DND-41 (cell line): ENCODE measurements around the gene DENND1A.

Experiments used
- ATAC-seq: fragments of 200-7000 bp; cut with Tn5 transposase; 3 replicates; pipeline ENCODE4 v1.9.1; 2021; ENCODE audit warnings: low read depth; ENCODE audit not compliant: insufficient read depth
- DNase-seq: peaks from one replicate; pipeline ENCODE4 v3.0.0-alpha.2; 2020
- H2AFZ ChIP-seq: 2 replicates; pipeline ENCODE4 v1.6.0; 2012; ENCODE audit warnings: low read depth, low read length
- H3K27ac ChIP-seq: 2 replicates; pipeline ENCODE4 v1.5.1; 2012; ENCODE audit warnings: low read length, inconsistent platforms
- H3K27me3 ChIP-seq: fragments of 200-600 bp; sonication (generic); 2 replicates; pipeline ENCODE4 v1.6.0; 2012; ENCODE audit warnings: low read length, mild to moderate bottlenecking, inconsistent platforms; ENCODE audit not compliant: insufficient read depth, poor library complexity
- H3K36me3 ChIP-seq: 2 replicates; pipeline ENCODE4 v1.5.1; 2012; ENCODE audit warnings: low read length, inconsistent platforms; ENCODE audit not compliant: insufficient read depth
- H3K4me1 ChIP-seq: 2 replicates; pipeline ENCODE4 v1.5.1; 2012; ENCODE audit warnings: mild to moderate bottlenecking, low read length; ENCODE audit not compliant: insufficient read depth
- H3K4me2 ChIP-seq: 2 replicates; pipeline ENCODE4 v1.6.0; 2012; ENCODE audit warnings: mild to moderate bottlenecking, moderate library complexity, low read length, inconsistent platforms; ENCODE audit not compliant: insufficient read depth
- H3K4me3 ChIP-seq, 2 experiments: fragments of 200-600 bp in 1 of 2; shearing (Covaris generic) in 1 of 2; 2 replicates each; pipeline ENCODE4 v1.5.1; 2012 to 2016; ENCODE audit warnings: inconsistent platforms in 2 of 2, low read length in 2 of 2, mild to moderate bottlenecking in 2 of 2, low read depth in 1 of 2, moderate library complexity in 1 of 2
- H3K79me2 ChIP-seq: 2 replicates; pipeline ENCODE4 v1.6.0; 2012; ENCODE audit warnings: low read length, inconsistent platforms; ENCODE audit not compliant: insufficient read depth
- H3K9ac ChIP-seq: 2 replicates; pipeline ENCODE4 v1.6.0; 2012; ENCODE audit warnings: low read depth, mild to moderate bottlenecking, inconsistent platforms, low read length, moderate library complexity
- H3K9me3 ChIP-seq: 2 replicates; pipeline ENCODE4 v1.5.1; 2012; ENCODE audit warnings: low read length, moderate library complexity, mild to moderate bottlenecking, inconsistent platforms; ENCODE audit not compliant: insufficient read depth, severe bottlenecking
- H4K20me1 ChIP-seq: 2 replicates; pipeline ENCODE4 v1.6.0; 2012; ENCODE audit warnings: low read length; ENCODE audit not compliant: insufficient read depth
- EZH2 ChIP-seq: IDR thresholded peaks from 3 replicates; pipeline ENCODE4 v1.6.1; 2012; ENCODE audit warnings: borderline replicate concordance, low read depth, mild to moderate bottlenecking, moderate library complexity, low read length, inconsistent platforms; ENCODE audit not compliant: severe bottlenecking
- TF ChIP-seq, protein P1 (sequence below): IDR thresholded peaks from 2 replicates; pipeline ENCODE4 v1.5.1; 2012; ENCODE audit warnings: borderline replicate concordance, low read length, moderate library complexity, mild to moderate bottlenecking; ENCODE audit not compliant: poor library complexity, severe bottlenecking; ENCODE audit errors: extremely low read depth

The DENND1A gene

GRCh38 chr9:123684393-123685149, 245.4 kb downstream of the DENND1A start:
- H3K4me2 ChIP-seq, result no peak overlapping the region

DNA sequence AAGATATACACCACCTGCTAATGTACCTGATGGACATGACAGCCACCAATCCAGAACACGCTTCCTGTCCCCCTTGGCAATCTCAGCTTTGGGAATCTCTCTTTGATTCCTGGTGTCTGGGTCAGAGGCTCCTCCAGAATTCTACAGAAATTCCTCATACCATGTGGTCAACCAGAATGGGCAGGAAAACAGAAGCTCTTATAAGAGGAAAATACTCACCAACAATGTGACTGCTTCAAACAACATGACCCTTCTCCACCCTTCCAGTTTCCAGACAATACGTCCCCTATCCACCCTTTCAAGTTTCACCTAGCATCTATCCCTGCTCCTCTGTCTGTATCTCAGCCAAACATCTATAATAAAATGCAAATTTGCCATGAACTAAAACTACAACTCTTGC, 247.2 kb downstream of the DENND1A start:
- H4K20me1 ChIP-seq, result no peaks in the 10 kb centered on the region
- H3K27ac ChIP-seq, result no peak overlapping the region
- TF ChIP-seq, protein P1, sequence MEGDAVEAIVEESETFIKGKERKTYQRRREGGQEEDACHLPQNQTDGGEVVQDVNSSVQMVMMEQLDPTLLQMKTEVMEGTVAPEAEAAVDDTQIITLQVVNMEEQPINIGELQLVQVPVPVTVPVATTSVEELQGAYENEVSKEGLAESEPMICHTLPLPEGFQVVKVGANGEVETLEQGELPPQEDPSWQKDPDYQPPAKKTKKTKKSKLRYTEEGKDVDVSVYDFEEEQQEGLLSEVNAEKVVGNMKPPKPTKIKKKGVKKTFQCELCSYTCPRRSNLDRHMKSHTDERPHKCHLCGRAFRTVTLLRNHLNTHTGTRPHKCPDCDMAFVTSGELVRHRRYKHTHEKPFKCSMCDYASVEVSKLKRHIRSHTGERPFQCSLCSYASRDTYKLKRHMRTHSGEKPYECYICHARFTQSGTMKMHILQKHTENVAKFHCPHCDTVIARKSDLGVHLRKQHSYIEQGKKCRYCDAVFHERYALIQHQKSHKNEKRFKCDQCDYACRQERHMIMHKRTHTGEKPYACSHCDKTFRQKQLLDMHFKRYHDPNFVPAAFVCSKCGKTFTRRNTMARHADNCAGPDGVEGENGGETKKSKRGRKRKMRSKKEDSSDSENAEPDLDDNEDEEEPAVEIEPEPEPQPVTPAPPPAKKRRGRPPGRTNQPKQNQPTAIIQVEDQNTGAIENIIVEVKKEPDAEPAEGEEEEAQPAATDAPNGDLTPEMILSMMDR, result no peak
- no peak for TF ChIP-seq EZH2
- H3K4me1 ChIP-seq, result no peaks in the 10 kb centered on the region
- no peaks in the 10 kb centered on the region for H3K36me3 ChIP-seq
- H3K9me3 ChIP-seq, result no peaks in the 10 kb centered on the region
- no peak for DNase-seq
- no peaks in the 10 kb centered on the region for H3K79me2 ChIP-seq
- no peak overlapping the region for H3K4me3 ChIP-seq
- H3K9ac ChIP-seq, result no peak overlapping the region
- no peak for ATAC-seq
- H3K4me2 ChIP-seq, result no peak overlapping the region
- no peaks in the 10 kb centered on the region for H3K27me3 ChIP-seq
- H2AFZ ChIP-seq, result no peak overlapping the region

More at GRCh38 chr9:123684393-123685149, 245.4 kb downstream of the DENND1A start:
- no peaks in the 10 kb centered on the region for H3K36me3 ChIP-seq
- ATAC-seq (no peak; the same call in 2 of the 3 replicates), DNase-seq (no peak)
- no peaks in the 10 kb centered on the region for H3K27me3 ChIP-seq
- H3K4me3 ChIP-seq, result no peak overlapping the region
- no peak overlapping the region for H2AFZ ChIP-seq
- TF ChIP-seq EZH2, result no peak
- TF ChIP-seq, protein P1, result no peak
- H4K20me1 ChIP-seq, result no peaks in the 10 kb centered on the region
- H3K27ac ChIP-seq, result no peak overlapping the region
- no peak overlapping the region for H3K9ac ChIP-seq
- H3K79me2 ChIP-seq, result no peaks in the 10 kb centered on the region
- H3K4me1 ChIP-seq, result no peaks in the 10 kb centered on the region
- no peaks in the 10 kb centered on the region for H3K9me3 ChIP-seq

GRCh38 chr9:123680352-123680751, 249.6 kb downstream of the DENND1A start:
- H3K27me3 ChIP-seq, result no peaks in the 10 kb centered on the region
- no peak overlapping the region for H2AFZ ChIP-seq
- no peak overlapping the region for H3K27ac ChIP-seq
- H4K20me1 ChIP-seq, result no peaks in the 10 kb centered on the region
- no peak overlapping the region for H3K9ac ChIP-seq
- no peaks in the 10 kb centered on the region for H3K36me3 ChIP-seq
- no peaks in the 10 kb centered on the region for H3K9me3 ChIP-seq
- no peaks in the 10 kb centered on the region for H3K79me2 ChIP-seq
- no peak for TF ChIP-seq EZH2
- TF ChIP-seq, protein P1, result no peak
- DNase-seq (no peak), ATAC-seq (no peak)
- no peak overlapping the region for H3K4me3 ChIP-seq
- no peaks in the 10 kb centered on the region for H3K4me1 ChIP-seq
- no peak overlapping the region for H3K4me2 ChIP-seq
